ENCODE data around the gene RAD51B. TPM values are rescaled to one million over a fixed set of nuclear protein-coding genes. Genes with fewer than 3 reads are reported as not detected.

RAD51B gene
- total and polyA plus RNA-seq, 2 of the 13 experiments (the other 11 are each of a cell fraction or from before 2014, with no cell fraction given), result 7.0 to 9.5 TPM

GRCh38 chr14:67917006-67917405, 97.4 kb downstream of the RAD51B start (continued):
- TF ChIP-seq ATM (IDR thresholded peaks at IDR 0.05; ENCODE audit: borderline replicate concordance) (no peak), ZNF276 (CRISPR knock-in tag; IDR thresholded peaks at IDR 0.05; ENCODE audit: low read depth) (no peak), BRF2 (CRISPR knock-in tag; IDR thresholded peaks at IDR 0.05) (no peak), NBN (conservative IDR thresholded peaks at IDR 0.05) (no peak), ZBTB39 (CRISPR knock-in tag; IDR thresholded peaks at IDR 0.05) (no peak), ZNF672 (CRISPR knock-in tag; IDR thresholded peaks at IDR 0.05) (no peak), ZBTB38 (CRISPR knock-in tag; IDR thresholded peaks at IDR 0.05) (no peak), ZNF234 (CRISPR knock-in tag; conservative IDR thresholded peaks at IDR 0.05) (no peak)

- Histone ChIP-seq H3K4me3 (replicated peaks in 1 of 3; ENCODE audit: insufficient read depth in 1 of 3, low read depth in 2 of 3, low read length in 3 of 3) (no peak overlapping the region), H4K20me1 (ENCODE audit: insufficient read depth, low read length) (no peaks in the 10 kb centered on the region), H3K27ac (ENCODE audit: extremely low read length, insufficient read depth, low read length) (no peak overlapping the region), H3K79me2 (ENCODE audit: insufficient read depth, low read length) (no peaks in the 10 kb centered on the region), H3K9ac (ENCODE audit: insufficient read depth, low read depth, low read length) (no peak overlapping the region), H3K36me3 (replicated peaks in 1 of 2; ENCODE audit: control insufficient read depth in 1 of 2, insufficient read depth in 2 of 2, low read length in 2 of 2) (no peaks in the 10 kb centered on the region), H3K27me3 (ENCODE audit: control insufficient read depth in 1 of 2, insufficient read depth in 2 of 2, low read length in 2 of 2) (no peaks in the 10 kb centered on the region), H3K4me2 (ENCODE audit: low read depth, low read length) (no peak overlapping the region), H3K9me3 (ENCODE audit: low read length) (no peaks in the 10 kb centered on the region), H2AFZ (ENCODE audit: low read length) (no peak overlapping the region), H3K4me1 (ENCODE audit: insufficient read depth, low read length) (no peaks in the 10 kb centered on the region)
- intact Hi-C loops (cut with micrococcal nuclease; ENCODE audit: unreplicated experiment), result no loop called here
- TF ChIP-seq ZNF549 (CRISPR knock-in tag; IDR thresholded peaks at IDR 0.05), result no peak
- no peak for TF ChIP-seq ZNF20 (CRISPR knock-in tag; IDR thresholded peaks at IDR 0.05)
- no peak for TF ChIP-seq IRF9 (CRISPR knock-in tag; IDR thresholded peaks at IDR 0.05; ENCODE audit: borderline replicate concordance)
- TF ChIP-seq ZBTB49 (CRISPR knock-in tag; IDR thresholded peaks at IDR 0.05; ENCODE audit: borderline replicate concordance), result no peak
- ChIA-PET POLR2A (no interaction called here), CTCF (ENCODE audit: low intra/inter-chr PET ratio, low total read pairs) (no interaction called here)
- no TSS peak for BruUV-seq (replicated peaks)
- in situ Hi-C loops (cut with HindIII; ENCODE audit: extremely low pct_ligation_motif_present, low pct_unique_long_range_greater_than_20kb), result no loop called here
- DNase-seq (ENCODE audit: low spot score) (no peak), FAIRE-seq (no peak), ATAC-seq (no peak)
Observed at GRCh38 chr14:67918838-67919237, 99.3 kb downstream of the RAD51B start.

Measured in HepG2 (cell line).